Activated gamma-delta T cell treated with Interleukin-2 at 50 U/mL for 16 hours (primary cell): Measurements from ENCODE around the gene DNAJC9.
A peak's percentile ranks its signal among the peaks of the same experiment; 100 is the strongest.
"Not testable (repeated sequence)": the region's sequence is repeated elsewhere in the genome, so short reads cannot be mapped to it uniquely, and the experiment has no call there.

ENCODE experiments used
- DNase-seq: peaks from one replicate; pipeline ENCODE4 v3.0.0-alpha.2; 2020

The DNAJC9 gene, protein sequence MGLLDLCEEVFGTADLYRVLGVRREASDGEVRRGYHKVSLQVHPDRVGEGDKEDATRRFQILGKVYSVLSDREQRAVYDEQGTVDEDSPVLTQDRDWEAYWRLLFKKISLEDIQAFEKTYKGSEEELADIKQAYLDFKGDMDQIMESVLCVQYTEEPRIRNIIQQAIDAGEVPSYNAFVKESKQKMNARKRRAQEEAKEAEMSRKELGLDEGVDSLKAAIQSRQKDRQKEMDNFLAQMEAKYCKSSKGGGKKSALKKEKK

DNA sequence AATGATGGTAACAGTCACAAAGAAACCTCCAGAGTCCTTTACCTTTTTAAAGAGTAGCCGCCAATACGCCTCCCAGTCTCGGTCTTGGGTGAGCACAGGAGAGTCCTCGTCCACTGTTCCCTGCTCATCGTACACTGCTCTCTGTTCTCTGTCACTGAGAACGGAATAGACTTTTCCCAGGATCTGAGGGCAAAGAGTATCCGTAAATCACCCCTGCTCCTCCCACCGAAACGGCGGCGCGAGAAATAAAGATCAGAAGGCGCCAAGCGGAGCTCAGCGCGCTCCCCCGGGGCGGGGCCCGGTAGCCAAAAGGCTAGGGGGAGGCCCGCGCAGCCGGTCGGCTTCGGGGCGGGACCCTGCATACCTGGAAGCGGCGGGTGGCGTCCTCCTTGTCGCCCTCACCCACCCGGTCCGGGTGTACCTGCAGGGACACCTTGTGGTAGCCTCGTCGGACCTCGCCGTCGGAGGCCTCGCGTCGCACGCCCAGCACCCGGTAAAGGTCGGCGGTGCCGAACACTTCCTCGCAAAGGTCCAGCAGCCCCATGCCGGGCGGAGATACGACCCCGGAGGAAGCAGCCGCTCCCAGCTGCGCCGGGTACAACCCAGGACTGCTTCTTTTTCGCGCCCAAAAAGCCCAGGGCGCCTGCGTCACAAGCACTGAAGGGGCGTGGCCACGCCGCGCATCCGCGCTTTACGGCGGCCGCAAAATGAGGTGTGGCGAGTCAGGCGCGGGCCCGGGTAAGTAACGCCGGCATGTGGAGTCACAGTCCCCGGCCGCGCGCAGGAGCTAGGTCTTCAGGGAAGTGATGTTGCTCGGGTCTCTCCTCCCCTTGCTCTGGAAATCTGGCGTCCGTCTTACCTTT is at the start of gene DNAJC9:
Gene DNAJC9 (minus strand): TSS at position 610 of the 863 bp plus-strand sequence. CDS start 66 bp downstream, at position 544.
- DNase-seq, result peak; percentile 96

DNA sequence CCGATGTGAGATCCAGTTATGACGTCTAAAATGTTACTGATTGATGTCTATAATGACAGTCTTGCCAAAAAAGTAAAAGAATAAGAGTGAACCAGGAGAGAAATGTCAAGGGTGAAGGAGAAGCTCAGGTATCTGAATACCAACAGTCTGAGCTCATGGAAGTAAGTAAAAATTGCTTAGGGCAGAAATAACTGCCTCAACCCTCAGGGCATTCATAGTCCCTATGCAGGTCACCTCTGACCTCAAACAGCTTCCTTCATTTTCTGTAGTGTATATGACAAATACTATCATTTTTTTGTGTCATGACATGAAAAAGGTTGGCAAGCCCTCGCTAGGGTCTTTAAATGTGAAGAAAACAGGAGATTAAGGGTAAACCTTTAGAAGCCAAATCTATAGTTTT is 46.4 kb upstream of the DNAJC9 start:
- DNase-seq, result no peak

DNA sequence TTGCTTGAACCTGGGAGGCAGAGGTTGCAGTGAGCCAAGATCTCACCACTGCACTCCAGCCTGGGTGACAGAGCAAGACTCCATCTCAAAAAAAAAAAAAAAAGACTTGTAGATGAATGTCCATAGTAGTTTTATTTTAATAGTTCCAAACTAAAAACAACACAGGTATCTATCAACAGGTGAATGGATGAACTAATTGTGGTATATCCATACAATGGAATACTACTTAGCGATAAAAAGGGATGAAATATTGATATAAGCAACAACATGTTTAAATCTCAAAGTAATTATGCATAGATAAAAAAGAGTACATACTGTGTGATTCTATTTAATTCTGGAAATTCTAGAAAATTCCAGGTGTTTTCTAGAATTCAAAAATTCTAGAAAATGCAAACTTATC is 42.9 kb upstream of the DNAJC9 start:
- no peak for DNase-seq

DNA sequence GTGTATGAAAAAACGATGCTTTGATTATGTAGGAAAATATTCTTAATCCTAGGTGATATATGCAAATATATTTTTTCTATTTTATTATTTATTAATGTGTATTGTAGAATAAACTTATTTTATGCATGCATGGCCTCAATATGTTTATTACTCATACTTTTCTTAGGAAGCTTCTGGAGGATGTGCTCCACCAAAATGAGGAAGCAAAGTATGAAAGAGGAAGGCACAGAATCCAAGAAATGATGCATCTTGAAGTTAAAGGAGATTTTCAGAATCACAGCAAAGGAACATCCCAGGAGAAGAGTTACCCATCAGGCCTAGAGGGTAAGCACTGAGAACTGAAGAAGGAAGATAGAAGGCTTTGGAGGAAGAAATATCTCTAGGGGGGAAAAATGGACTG is 40.4 kb upstream of the DNAJC9 start:
- DNase-seq, result no peak

DNA sequence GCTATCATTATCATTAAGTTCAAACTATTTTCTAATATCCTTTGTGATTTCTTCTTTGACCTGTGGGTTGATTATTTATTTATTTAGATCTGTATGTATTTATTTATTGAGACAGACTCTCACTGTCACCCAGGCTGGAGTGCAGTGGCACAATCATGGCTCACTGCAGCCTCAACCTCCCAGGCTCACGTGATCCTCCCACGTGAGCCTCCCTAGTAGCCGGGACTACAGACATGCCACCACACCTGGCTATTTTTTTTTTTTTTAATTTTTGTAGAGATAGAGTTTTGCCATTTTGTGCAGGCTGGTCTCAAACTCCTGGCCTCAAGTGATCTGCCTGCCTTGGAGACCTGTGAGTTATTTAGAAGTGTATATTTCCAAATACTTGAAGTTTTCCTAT is 34.0 kb upstream of the DNAJC9 start:
- no peak for DNase-seq

DNA sequence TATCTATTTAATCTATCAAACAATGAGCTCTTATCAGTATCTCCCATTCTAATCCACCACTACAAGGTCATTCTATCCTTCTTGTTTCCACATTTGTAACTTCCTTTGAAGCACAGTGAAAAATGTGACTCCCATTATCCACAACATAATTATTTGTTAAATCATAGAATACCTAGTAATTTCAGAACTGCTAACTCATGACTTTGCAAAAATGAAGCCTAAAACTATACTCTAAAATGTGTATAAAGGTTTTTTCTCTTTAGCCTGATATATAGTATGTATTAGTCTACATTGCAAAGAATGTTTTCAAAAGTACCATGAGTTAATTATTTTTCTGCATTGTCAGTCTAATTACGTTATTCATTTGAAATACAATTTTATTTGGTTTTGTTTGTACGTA is 17.4 kb upstream of the DNAJC9 start:
- DNase-seq, result no peak

DNA sequence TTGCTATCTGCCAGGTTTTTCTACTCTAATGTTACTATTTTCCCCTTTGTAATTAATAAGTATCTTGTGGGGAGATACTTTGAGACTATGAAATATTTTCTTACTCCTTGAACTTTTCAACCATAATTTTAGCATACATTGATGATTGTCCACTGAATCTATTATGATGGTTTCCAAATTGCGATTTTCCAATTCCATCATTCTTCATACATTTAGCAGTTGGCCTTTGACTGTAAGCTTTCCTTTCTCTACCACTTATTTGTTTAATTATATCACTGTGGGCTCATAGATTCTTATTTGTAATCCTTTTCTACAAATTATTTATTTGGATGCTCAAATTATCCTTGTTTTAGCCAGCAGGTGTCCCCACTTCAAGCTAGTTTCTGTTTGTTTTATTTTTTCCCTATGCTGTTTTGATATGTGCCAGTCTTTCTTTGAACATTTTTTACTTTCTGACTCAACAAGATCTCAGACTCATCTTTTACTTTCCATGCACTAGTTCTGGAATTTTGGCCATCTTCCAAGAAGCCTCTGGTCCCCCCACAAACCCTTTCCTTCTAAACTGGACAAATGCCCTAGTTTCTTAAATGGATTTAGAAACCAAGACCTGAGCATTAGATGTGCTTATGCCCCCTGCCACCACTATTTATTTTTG is 16.8 kb upstream of the DNAJC9 start:
- no peak for DNase-seq

DNA sequence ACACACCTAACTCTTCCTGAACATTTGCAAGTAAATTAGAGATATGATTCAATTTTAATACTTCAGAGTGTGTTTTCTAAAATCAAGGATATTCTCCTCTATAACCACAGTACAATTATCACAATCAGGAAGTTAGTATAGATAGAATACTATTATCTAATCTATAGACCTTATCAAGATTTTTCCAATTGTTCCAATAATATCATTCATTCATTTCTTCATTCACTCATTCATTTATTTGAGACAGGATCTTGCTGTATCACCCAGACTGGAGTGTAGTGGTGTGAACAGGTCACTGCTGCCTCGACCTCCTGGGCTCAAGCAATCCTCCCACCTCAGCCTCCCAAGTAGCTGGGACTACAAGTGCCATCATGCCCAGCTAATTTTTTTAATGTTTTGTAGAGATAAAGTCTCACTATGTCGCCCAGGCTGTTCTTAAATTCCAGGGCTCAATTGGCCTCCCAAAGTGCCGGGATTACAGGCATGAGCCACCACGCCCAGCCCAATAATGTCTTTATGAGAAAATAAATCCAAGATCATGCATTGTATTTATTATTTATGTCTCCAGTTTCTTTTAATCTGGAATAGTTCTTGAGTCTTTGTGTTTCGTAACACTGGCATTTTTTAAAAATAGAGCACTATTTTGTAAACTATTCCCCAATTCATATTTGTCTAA is 16.0 kb upstream of the DNAJC9 start:
- no peak for DNase-seq

DNA sequence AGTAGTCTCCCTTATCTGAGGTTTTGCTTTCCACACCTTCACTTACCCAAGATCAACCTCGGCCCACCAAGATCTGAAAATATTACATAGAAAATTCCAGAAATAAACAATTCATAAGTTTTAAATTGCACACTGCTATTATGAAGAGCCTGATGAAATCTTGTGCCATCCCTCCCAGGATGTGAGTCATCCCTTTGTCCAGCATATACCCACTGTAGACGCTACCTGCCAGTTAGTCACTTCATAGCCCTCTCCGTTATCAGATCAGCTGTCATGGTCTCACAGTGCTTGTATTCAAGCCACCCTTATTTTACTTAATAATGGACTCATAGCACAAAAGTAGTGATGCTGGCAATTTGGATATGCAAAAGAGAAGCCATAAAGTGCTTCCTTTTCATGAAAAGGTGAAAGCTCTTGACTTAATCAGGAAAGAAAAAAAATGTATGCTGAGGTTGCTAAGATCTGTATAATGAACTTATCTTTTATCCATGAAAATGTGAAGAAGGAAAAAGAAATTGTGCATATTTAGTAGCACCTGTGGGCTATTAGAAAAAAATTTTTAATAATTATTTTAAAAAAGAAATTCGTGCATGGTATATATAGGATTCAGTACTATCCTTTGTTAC is 15.2 kb upstream of the DNAJC9 start:
- no peak for DNase-seq

DNA sequence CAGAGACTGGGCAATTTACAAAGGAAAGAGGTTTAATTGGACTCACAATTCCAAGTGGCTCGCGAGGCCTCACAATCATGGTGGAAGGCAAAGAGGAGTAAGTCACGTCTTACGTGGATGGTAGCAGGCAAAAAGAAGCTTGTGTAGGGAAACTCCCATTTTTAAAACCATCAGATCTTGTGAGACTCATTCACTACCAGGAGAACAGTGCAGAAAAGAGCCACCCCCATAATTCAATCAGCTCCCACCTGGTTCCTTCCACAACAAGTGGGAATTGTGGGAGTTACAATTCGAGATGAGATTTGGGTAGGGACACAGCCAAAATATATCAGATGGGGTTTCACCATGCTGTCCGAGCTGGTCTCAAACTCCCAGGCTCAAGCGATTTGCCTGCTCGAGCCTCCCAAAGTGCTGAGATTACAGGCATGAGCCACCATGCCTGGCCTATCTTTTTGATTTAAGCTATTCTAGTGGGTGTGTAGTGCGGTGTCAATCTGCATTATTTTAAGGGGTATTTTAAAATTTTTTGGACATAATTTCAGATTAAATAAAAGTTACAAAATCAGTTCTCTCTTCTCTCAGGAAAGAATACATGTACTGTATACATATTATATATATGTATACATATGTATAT is 14.4 kb upstream of the DNAJC9 start:
- no peak for DNase-seq

DNA sequence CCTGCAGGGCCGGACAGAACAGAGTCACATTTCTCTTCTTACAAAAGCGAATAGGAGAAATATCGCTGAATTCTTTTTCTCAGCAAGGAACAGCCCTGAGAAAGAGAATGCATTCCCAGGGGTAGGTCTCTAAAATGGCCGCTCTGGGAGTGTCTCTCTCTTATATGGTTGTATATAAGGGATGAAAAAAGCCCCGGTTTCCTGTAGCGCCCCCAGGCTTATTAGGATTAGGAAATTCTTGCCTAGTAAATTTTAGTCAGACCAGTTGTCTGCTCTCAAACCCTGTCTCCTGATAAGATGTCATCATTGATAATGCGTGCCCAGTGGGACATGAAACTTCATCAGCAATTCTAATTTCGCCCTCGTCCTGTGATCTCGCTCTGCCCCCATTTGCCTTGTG is 11.6 kb upstream of the DNAJC9 start:
- not testable (repeated sequence) for DNase-seq

DNA sequence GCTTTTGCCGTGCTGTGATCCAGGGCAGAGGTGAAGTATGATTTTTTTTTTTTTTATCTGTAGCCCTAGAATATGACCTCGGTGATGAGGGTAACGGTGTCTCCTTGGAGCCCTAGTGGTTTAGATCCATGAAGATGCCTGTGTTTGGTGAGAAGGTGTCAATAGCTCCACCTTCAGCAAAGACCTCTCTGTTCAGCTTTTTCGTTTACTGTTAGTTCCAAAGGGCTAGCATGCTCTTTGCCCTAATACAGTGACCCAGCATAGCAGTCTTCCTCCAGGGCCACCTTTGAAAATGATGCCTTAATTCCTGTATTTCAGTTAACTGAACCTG is 6.1 kb upstream of the DNAJC9 start:
- no peak for DNase-seq

DNA sequence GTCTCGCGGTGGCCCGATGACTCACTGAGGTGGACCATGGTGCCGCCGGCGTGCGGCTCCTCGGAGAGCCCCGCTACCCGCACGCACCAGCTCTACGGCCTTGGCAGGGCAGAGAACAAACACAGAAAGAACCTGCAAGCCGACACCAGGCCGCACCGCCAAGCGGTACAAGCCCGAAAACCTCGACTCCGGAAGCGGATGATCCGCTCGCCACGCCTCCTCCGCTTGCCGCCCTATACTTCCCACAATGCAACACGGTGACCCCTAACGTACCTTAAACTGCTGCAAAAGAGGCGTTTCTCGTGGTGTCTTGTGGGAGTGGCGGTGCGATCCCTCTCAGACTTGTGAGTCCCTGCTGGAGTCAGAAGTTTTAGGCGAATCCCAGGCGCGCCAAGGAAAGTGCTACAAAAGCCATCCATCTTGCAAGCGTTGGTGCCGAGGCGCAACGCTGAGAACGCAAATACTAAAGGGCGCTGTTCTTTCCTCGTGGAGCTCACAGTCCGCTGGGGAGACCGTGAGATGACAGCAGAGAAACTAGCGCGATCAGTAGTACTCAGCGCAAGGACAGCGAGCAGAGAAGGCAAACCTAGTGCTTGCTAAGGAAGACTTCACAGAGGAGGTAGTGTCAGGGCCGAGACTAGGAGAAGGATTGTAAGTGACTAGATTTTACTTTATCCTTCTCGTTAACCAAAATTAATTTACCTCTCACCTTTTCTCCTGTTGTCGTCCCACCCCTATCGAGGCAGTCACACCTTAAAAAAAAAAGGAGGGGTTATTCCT is 5.6 kb upstream of the DNAJC9 start, which contains the start of gene MRPS16:
Gene MRPS16 (minus strand): TSS at position 200 of the 780 bp plus-strand sequence. CDS start 162 bp downstream, at position 38.
- DNase-seq, result peak; percentile 91

DNA sequence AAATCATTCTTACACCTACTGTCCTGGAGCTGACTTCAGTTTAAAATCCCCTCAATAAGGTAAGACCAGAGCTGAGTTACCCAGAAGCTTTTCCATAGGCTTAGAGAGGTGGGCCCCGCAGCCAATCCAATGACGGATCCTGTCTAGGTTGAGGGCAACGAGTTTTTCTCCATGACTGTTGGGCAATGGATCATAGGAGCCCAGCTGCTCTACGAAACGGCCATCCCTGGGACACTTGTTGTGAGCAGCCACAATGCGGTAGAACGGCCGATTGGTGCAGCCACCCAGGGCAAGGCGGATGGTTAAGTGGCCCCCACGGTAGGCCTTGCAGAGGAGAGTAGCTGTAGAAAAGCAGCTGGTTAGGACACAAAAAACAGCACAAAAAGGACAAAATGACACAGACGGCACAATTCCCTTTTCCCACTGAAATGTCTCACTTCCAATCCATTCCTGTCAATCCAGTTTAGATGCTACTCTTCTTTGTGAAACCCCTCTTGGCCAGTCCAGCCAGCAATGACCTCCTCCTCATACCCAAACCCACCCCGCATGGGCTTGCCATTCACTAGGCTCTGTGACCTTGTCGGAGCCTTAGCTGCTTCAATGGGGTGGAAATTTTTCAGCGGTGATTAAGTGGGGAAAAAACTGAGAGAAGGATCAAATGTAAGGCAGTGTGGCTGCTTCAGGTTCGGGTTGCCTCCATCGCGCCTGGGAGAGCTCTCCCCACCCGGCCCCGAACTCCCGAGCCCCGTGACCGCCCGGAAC is 4.8 kb upstream of the DNAJC9 start:
- DNase-seq, result no peak

DNA sequence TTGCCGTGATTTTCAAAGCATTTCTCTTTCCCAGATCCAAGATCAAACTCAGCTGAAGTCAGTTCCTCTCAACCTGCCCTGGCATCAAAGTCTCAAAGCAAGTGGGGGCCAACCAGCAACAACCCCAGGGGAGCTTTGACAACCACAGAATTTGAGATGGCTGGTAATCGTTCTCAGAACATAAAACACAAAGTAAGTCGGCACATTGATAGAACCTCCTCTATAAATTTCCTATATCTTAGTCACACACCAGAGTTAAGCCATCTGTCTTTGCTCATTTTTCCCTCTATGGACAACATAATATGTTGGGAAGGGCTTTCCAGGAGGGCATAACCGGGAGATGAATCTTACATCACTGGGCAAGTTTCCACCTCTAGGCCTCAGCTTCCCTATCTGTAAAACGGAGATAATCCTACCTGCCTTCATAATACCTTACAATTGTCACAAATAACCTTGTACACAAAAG is 1.2 kb upstream of the DNAJC9 start:
- no peak for DNase-seq

DNA sequence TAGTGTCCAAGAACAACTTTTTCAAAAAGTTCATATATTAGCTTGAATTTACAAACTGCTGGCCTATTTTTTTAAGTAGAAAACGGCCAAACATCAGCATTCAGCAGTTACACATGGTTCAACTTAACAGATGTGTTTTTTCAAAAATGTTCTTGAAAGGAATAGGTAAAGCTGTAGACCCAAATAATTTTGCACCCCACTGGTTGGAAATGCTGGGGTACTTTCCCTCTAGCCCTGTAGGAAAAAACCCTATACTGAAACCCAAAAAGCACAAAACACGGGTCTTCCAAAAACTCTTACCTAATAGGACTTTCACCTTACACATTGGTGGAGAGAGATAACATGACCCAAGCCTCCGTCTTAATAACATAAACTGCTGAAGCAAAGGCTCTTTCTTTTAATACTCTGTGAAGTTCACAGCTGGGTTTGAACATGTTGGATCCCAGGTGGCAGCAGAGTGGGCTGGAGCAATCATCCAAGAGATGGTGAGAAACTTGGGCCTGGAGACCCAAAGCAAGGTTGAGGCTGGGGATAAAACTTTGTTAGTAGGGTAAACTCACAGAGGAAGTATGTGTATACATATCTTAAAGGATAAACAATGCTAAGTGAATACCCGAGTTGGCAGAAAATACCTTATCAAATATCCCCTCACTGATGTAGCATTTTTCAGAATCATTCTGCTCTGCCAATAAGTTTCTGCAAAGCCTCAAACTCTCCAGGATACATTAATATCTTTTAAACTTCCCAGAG is 629 bp upstream of the DNAJC9 start:
- DNase-seq, result no peak

DNA sequence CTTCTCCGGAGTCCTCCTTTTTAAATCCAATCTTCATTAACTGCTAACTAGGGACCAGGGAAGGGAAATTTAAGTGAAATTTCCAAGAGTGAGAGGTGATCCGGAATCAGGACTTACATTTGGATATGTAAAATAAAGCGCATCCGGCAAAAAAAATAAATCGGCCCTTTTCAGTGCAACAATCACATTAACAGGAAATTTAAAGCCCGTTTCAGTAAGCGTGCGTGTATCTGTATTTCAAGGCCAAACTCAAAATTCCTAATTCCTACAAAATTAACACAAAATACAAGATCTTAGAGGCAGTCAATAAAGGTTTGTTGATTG is 771 bp downstream of the DNAJC9 start:
- DNase-seq, result no peak

DNA sequence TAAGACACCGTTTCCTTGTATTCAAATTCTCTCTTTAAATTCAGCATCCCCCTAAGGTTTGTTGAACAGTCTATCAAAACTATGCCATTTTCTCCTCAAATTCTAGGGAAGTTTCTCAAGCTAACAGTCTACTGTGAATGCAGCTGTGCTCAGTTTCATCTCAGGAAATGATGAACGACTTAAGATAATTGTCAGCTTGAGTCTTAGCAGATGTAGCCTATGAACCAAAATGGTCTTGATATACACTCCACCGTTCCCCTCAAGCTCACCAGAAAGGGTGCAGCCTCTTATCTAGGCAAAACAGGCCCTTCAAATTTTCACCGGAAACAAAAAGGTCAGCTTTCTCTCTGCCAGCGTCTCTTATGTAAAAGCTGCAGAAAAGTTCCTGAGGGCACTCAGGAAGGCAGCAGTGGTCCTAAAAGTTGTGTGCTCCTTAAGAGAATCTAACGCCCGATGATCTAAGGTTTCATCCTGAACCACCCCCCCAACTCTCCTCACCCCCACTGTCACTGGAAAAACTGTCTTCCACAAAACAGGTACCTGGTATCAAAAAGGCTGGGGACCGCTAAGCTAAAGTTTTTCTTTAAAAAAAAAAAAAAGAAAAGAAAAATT is 2.1 kb downstream of the DNAJC9 start:
- DNase-seq, result no peak

DNA sequence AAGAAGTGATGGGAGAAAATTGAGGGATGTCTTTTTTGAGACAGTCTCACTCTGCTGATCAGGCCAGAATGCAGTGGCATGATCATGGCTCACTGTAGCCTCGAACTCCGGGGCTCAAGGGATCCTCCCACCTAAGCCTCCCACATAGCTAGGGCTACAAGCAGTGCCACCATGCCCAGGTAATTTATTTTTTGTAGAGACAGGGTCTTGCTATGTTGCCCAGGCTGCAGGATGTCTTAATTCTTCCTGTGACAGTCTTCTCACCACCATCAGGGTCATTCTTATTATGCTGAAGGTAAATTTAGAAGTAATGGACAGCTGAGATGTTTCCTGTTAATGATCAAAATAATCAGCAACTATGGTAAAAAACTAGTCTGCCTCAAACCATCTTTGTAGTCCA is 7.1 kb downstream of the DNAJC9 start:
- DNase-seq, result no peak
